Mononuclear cell (primary cell): ENCODE data around the gene COL13A1. TPM values are rescaled to one million over a fixed set of nuclear protein-coding genes. Genes with fewer than 3 reads are reported as not detected.

Experiments used
- H3K27me3 ChIP-seq: 2 replicates; pipeline ENCODE4 v1.6.0; 2011; ENCODE audit warnings: low read length, control low read depth; ENCODE audit not compliant: insufficient read depth
- H3K4me1 ChIP-seq: 2 replicates; pipeline ENCODE4 v1.5.1; 2011; ENCODE audit warnings: mild to moderate bottlenecking, low read length, control low read depth; ENCODE audit not compliant: insufficient read depth
- H3K4me3 ChIP-seq: 2 replicates; pipeline ENCODE4 v1.5.1; 2011; ENCODE audit warnings: mild to moderate bottlenecking, low read length, moderate library complexity
- H3K9me3 ChIP-seq: 2 replicates; pipeline ENCODE4 v1.5.1; 2011; ENCODE audit warnings: low read depth, mild to moderate bottlenecking, control low read depth, low read length
- total RNA-seq: library from RNA; depleted of rRNA; stranded (reverse); fragments of >200 nt; gene quantifications from one replicate; pipeline ENCODE4 v1.2.3, GENCODE V29; 2012

The COL13A1 gene
- total RNA-seq, 1 donor: 0.52 TPM

- no peaks in the 10 kb centered on the region for H3K9me3 ChIP-seq
- H3K4me1 ChIP-seq: no peaks in the 10 kb centered on the region
- H3K27me3 ChIP-seq: no peaks in the 10 kb centered on the region
- no peak overlapping the region for H3K4me3 ChIP-seq
Observed at GRCh38 chr10:69856601-69857166, 55.0 kb downstream of the COL13A1 start.

- Histone ChIP-seq H3K9me3 (no peaks in the 10 kb centered on the region), H3K4me1 (no peaks in the 10 kb centered on the region), H3K27me3 (no peaks in the 10 kb centered on the region), H3K4me3 (no peak overlapping the region)
Observed at GRCh38 chr10:69858201-69858600, 56.5 kb downstream of the COL13A1 start.

GRCh38 chr10:69860271-69860670 lies 58.6 kb downstream of the COL13A1 start:
- Histone ChIP-seq H3K4me3 (no peak overlapping the region), H3K9me3 (no peaks in the 10 kb centered on the region), H3K27me3 (no peaks in the 10 kb centered on the region), H3K4me1 (no peaks in the 10 kb centered on the region)

GRCh38 chr10:69861251-69862240 lies 59.8 kb downstream of the COL13A1 start:
- Histone ChIP-seq H3K4me1 (no peaks in the 10 kb centered on the region), H3K27me3 (no peaks in the 10 kb centered on the region), H3K4me3 (no peak overlapping the region), H3K9me3 (no peaks in the 10 kb centered on the region)

GRCh38 chr10:69862882-69863530 lies 61.3 kb downstream of the COL13A1 start:
- Histone ChIP-seq H3K9me3 (no peaks in the 10 kb centered on the region), H3K4me3 (no peak overlapping the region), H3K4me1 (no peaks in the 10 kb centered on the region), H3K27me3 (no peaks in the 10 kb centered on the region)

GRCh38 chr10:69863580-69863979 lies 61.9 kb downstream of the COL13A1 start:
- Histone ChIP-seq H3K27me3 (no peaks in the 10 kb centered on the region), H3K4me1 (no peaks in the 10 kb centered on the region), H3K4me3 (no peak overlapping the region), H3K9me3 (no peaks in the 10 kb centered on the region)

GRCh38 chr10:69864321-69864720 lies 62.6 kb downstream of the COL13A1 start:
- no peak overlapping the region for H3K4me3 ChIP-seq
- no peaks in the 10 kb centered on the region for H3K4me1 ChIP-seq
- no peaks in the 10 kb centered on the region for H3K9me3 ChIP-seq
- no peaks in the 10 kb centered on the region for H3K27me3 ChIP-seq

- Histone ChIP-seq H3K4me3 (no peak overlapping the region), H3K4me1 (no peaks in the 10 kb centered on the region), H3K9me3 (no peaks in the 10 kb centered on the region), H3K27me3 (no peaks in the 10 kb centered on the region)
Observed at GRCh38 chr10:69865450-69865849, 63.7 kb downstream of the COL13A1 start.

- H3K4me3 ChIP-seq: no peak overlapping the region
- H3K9me3 ChIP-seq: no peaks in the 10 kb centered on the region
- H3K4me1 ChIP-seq: no peaks in the 10 kb centered on the region
- H3K27me3 ChIP-seq: no peaks in the 10 kb centered on the region
Observed at GRCh38 chr10:69866246-69866687, 64.6 kb downstream of the COL13A1 start.

- no peaks in the 10 kb centered on the region for H3K4me1 ChIP-seq
- no peaks in the 10 kb centered on the region for H3K27me3 ChIP-seq
- no peaks in the 10 kb centered on the region for H3K9me3 ChIP-seq
- no peak overlapping the region for H3K4me3 ChIP-seq
Observed at GRCh38 chr10:69866688-69867461, 65.2 kb downstream of the COL13A1 start.

GRCh38 chr10:69867699-69868558 lies 66.2 kb downstream of the COL13A1 start:
- Histone ChIP-seq H3K4me3 (no peak overlapping the region), H3K27me3 (no peaks in the 10 kb centered on the region), H3K4me1 (no peaks in the 10 kb centered on the region), H3K9me3 (no peaks in the 10 kb centered on the region)

- Histone ChIP-seq H3K4me1 (no peaks in the 10 kb centered on the region), H3K9me3 (no peaks in the 10 kb centered on the region), H3K27me3 (no peaks in the 10 kb centered on the region), H3K4me3 (no peak overlapping the region)
Observed at GRCh38 chr10:69868821-69869220, 67.1 kb downstream of the COL13A1 start.

GRCh38 chr10:69869291-69869961 lies 67.7 kb downstream of the COL13A1 start:
- H3K9me3 ChIP-seq: no peaks in the 10 kb centered on the region

More at GRCh38 chr10:69869291-69869961, 67.7 kb downstream of the COL13A1 start:
- no peaks in the 10 kb centered on the region for H3K27me3 ChIP-seq
- no peak overlapping the region for H3K4me3 ChIP-seq
- no peaks in the 10 kb centered on the region for H3K4me1 ChIP-seq
